ENCODE data around the gene CISH. TPM values are rescaled to one million over a fixed set of nuclear protein-coding genes. Genes with fewer than 3 reads are reported as not detected.

Gene CISH
- polyA plus RNA-seq, 4 donors, result 4.8 to 47.0 (median 7.4) TPM

DNA sequence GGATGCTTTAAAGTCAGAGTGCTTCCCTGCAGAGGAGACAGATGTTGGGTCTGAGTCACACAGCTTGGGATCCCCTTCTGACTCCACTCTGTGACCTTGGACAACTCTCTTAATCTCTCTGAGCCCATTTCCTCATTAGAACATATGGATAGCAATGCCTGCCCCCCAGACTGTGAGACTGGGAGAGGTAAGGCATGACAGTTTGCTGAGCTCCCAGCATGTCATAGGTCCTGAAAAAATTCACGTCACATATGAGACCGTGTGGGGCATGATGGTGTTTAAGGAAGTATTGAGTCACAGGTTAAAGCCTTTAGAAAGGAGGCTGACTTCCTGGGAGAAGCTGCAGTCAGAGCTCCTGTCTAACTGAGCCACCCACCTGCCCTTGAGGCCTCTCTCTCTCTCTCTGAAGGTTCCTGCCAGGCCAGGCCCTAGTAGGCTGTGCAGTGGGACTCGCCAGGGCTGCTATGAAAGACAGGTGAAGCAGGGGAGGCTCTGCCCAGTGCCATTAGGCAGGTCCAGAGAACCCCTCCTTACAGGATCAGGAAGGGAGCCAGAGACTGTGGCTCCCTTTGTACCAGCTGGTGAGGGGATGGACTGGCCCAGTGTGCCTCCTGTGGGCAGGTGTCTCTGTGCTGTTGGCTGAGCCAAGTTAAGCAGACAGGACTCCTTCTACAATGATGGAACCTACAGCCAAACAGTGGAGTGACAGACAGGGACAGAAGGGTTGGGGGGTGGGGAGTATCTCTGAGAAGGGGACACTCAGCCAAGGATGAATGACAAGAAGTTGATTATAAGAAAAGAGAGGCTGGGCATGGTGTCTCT is 43.6 kb upstream of the CISH start:
- Histone ChIP-seq H3K27ac (ENCODE audit: low read depth in 1 of 3, low read length in 2 of 3) (no peak overlapping the region), H3K9me3 (ENCODE audit: control insufficient read depth in 2 of 2, insufficient read depth in 1 of 2, low read depth in 1 of 2, low read length in 1 of 2) (no peaks in the 10 kb centered on the region), H3K36me3 (ENCODE audit: control insufficient read depth in 3 of 3, insufficient read depth in 2 of 3, low read depth in 1 of 3, low read length in 3 of 3) (peaks cover 0 to 7% (median 0%) of the 10 kb centered on the region in 3 donors), H3K4me3 (ENCODE audit: low read depth in 1 of 3, low read length in 3 of 3) (no peak overlapping the region), H3K27me3 (ENCODE audit: control insufficient read depth in 3 of 3, insufficient read depth in 3 of 3, low read length in 3 of 3) (no peaks in the 10 kb centered on the region), H3K4me1 (ENCODE audit: control insufficient read depth in 3 of 3, insufficient read depth in 2 of 3, low read depth in 1 of 3, low read length in 2 of 3) (no peaks in the 10 kb centered on the region)
- 23 to 32% (median 27%) methylated on average over 3 of the region's 3 CpGs for WGBS, 3 donors
- DNase-seq (no peak), FAIRE-seq (no peak)

DNA sequence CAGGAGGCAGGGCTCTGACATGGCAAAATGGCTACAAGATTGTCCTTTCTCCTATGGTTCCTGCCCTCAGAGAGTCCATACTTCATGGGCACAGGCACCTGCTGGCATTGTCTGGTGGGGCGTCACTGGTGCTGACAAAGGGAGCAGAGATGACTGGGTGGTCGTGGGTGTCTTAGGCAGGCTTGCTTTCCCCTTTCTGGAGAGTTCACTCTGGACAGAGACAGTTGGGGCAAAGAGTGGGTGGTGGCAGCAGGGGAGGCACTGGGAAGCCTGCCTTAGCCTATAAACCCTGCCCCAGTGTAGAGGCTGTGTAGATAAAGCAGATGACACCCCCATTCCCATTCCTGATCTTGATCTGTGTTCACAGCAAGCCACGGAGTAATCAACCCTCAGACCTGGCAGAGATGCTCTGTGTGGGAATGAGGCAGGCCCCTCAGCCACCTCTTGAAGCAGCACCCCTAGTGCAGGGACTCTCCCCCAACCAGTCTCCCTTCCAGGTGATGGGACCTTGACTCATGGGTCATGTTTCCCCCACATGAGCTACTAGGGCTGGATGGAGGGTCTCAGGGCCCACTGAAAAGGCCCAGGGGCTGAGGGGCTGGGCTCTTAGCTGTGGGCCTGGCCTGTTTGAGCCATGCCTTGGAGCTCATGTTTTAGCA is 42.5 kb upstream of the CISH start:
- H3K9me3 ChIP-seq (ENCODE audit: control insufficient read depth in 2 of 2, insufficient read depth in 1 of 2, low read depth in 1 of 2, low read length in 1 of 2), result no peaks in the 10 kb centered on the region
- 54 to 64% (median 61%) methylated on average over 3 of the region's 3 CpGs for WGBS, 3 donors
- no peaks in the 10 kb centered on the region for H3K4me1 ChIP-seq (ENCODE audit: control insufficient read depth in 3 of 3, insufficient read depth in 2 of 3, low read depth in 1 of 3, low read length in 2 of 3)
- no peak overlapping the region for H3K4me3 ChIP-seq (ENCODE audit: low read depth in 1 of 3, low read length in 3 of 3)
- H3K36me3 ChIP-seq (ENCODE audit: control insufficient read depth in 3 of 3, insufficient read depth in 2 of 3, low read depth in 1 of 3, low read length in 3 of 3), result peaks cover 0 to 17% (median 0%) of the 10 kb centered on the region in 3 donors
- DNase-seq (no peak), FAIRE-seq (no peak)
- no peak overlapping the region for H3K27ac ChIP-seq (ENCODE audit: low read depth in 1 of 3, low read length in 2 of 3)
- H3K27me3 ChIP-seq (ENCODE audit: control insufficient read depth in 3 of 3, insufficient read depth in 3 of 3, low read length in 3 of 3), result no peaks in the 10 kb centered on the region

DNA sequence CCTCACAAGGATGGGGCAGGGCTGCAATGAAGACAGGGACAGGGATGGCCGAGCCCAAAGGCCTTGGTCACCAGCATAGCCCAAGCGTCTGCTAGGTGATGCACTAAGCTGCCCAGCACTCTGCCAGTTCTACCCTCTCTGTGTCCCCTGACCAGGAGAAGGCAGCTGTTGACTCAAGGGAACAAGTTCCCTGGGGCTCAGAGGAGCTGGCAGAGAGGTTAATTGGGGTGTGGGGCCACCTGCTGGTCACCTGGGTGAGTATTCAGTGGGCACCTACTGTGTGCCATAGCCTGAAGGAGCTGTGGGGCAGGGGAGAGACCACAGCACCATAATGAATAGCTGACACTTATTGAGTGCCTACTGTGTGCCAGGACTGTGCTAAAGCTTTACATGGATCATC is 41.1 kb upstream of the CISH start:
- 71 to 87% (median 76%) methylated on average over 2 of the region's 2 CpGs for WGBS, 3 donors
- DNase-seq, result peak; percentile 49 to 54

DNA sequence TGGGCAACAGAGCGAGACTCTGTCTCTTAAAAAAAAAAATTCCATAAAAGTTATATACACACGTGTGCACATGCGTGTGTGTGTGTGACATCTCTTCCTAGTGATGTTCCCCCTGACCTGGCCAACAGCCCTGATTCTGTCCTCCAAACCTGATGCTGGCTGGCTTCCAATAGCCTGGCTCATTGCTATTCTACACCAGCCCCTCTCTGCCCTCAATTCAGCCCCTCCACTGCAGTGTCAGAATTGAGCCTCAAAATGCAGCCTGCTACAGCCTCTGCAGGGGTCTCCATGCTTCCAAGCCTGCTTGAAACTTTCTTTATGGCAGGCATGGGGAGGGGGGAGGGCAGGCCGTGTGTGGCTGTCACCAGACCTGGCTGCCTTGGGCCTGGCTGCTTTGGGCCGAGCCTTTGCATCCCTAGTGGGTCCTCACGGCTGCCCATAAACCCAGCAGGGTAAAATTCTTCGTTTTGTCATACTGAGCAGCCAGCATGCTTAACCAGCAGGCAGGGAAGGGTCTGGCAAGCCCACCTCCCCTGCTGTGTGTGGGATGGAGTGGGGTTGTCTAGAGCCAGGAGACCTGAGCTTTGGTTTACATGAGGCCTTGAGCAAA is 40.5 kb upstream of the CISH start:
- no peak overlapping the region for H3K4me3 ChIP-seq (ENCODE audit: low read depth in 1 of 3, low read length in 3 of 3)
- DNase-seq (no peak), FAIRE-seq (no peak)
- H3K36me3 ChIP-seq (ENCODE audit: control insufficient read depth in 3 of 3, insufficient read depth in 2 of 3, low read depth in 1 of 3, low read length in 3 of 3), result peaks cover 0 to 37% (median 6%) of the 10 kb centered on the region in 3 donors
- H3K9me3 ChIP-seq (ENCODE audit: control insufficient read depth in 2 of 2, insufficient read depth in 1 of 2, low read depth in 1 of 2, low read length in 1 of 2), result no peaks in the 10 kb centered on the region
- H3K27ac ChIP-seq (ENCODE audit: low read depth in 1 of 3, low read length in 2 of 3), result no peak overlapping the region
- 69 to 82% (median 71%) methylated on average over 7 of the region's 7 CpGs for WGBS, 3 donors
- H3K4me1 ChIP-seq (ENCODE audit: control insufficient read depth in 3 of 3, insufficient read depth in 2 of 3, low read depth in 1 of 3, low read length in 2 of 3), result no peaks in the 10 kb centered on the region
- no peaks in the 10 kb centered on the region for H3K27me3 ChIP-seq (ENCODE audit: control insufficient read depth in 3 of 3, insufficient read depth in 3 of 3, low read length in 3 of 3)

More for the DNA sequence above, 41.1 kb upstream of the CISH start:
- Histone ChIP-seq H3K27me3 (ENCODE audit: control insufficient read depth in 3 of 3, insufficient read depth in 3 of 3, low read length in 3 of 3) (no peaks in the 10 kb centered on the region), H3K4me3 (ENCODE audit: low read depth in 1 of 3, low read length in 3 of 3) (no peak overlapping the region), H3K27ac (ENCODE audit: low read depth in 1 of 3, low read length in 2 of 3) (no peak overlapping the region), H3K4me1 (ENCODE audit: control insufficient read depth in 3 of 3, insufficient read depth in 2 of 3, low read depth in 1 of 3, low read length in 2 of 3) (no peaks in the 10 kb centered on the region), H3K9me3 (ENCODE audit: control insufficient read depth in 2 of 2, insufficient read depth in 1 of 2, low read depth in 1 of 2, low read length in 1 of 2) (no peaks in the 10 kb centered on the region), H3K36me3 (ENCODE audit: control insufficient read depth in 3 of 3, insufficient read depth in 2 of 3, low read depth in 1 of 3, low read length in 3 of 3) (peaks cover 0 to 31% (median 4%) of the 10 kb centered on the region in 3 donors)
- FAIRE-seq, result no peak

GRCh38 chr3:50651445-50651844 is 39.9 kb upstream of the CISH start:
- 88 to 93% (median 91%) methylated on average over 8 of the region's 8 CpGs for WGBS, 3 donors
- Histone ChIP-seq H3K27ac (ENCODE audit: low read depth in 1 of 3, low read length in 2 of 3) (no peak overlapping the region), H3K27me3 (ENCODE audit: control insufficient read depth in 3 of 3, insufficient read depth in 3 of 3, low read length in 3 of 3) (no peaks in the 10 kb centered on the region), H3K4me1 (ENCODE audit: control insufficient read depth in 3 of 3, insufficient read depth in 2 of 3, low read depth in 1 of 3, low read length in 2 of 3) (no peaks in the 10 kb centered on the region), H3K4me3 (ENCODE audit: low read depth in 1 of 3, low read length in 3 of 3) (no peak overlapping the region), H3K36me3 (ENCODE audit: control insufficient read depth in 3 of 3, insufficient read depth in 2 of 3, low read depth in 1 of 3, low read length in 3 of 3) (peaks cover 0 to 43% (median 10%) of the 10 kb centered on the region in 3 donors), H3K9me3 (ENCODE audit: control insufficient read depth in 2 of 2, insufficient read depth in 1 of 2, low read depth in 1 of 2, low read length in 1 of 2) (no peaks in the 10 kb centered on the region)
- FAIRE-seq (no peak), DNase-seq (no peak)

DNA sequence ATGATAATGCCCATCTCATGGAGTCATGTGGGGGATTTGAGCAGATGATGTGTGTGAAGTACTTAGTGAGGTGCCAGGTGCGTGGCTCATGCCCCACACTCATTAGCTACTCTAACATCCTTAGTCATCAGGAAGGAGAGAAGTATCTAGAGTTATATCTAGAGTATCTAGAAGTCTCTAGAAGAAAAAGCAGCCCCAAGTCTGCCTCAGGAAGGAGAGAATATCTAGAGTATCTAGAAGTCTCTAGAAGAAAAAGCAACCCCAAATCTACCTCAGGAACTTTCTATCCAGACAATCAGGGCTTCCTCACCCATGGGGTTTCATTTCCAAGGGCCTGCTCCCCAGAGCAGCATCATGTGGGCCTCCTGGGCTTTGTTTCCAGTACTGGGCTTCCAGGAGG is 38.4 kb upstream of the CISH start:
- Histone ChIP-seq H3K27me3 (ENCODE audit: control insufficient read depth in 3 of 3, insufficient read depth in 3 of 3, low read length in 3 of 3) (no peaks in the 10 kb centered on the region), H3K4me1 (ENCODE audit: control insufficient read depth in 3 of 3, insufficient read depth in 2 of 3, low read depth in 1 of 3, low read length in 2 of 3) (no peaks in the 10 kb centered on the region), H3K36me3 (ENCODE audit: control insufficient read depth in 3 of 3, insufficient read depth in 2 of 3, low read depth in 1 of 3, low read length in 3 of 3) (peaks cover 0 to 57% (median 12%) of the 10 kb centered on the region in 3 donors), H3K27ac (ENCODE audit: low read depth in 1 of 3, low read length in 2 of 3) (no peak overlapping the region), H3K4me3 (ENCODE audit: low read depth in 1 of 3, low read length in 3 of 3) (no peak overlapping the region), H3K9me3 (ENCODE audit: control insufficient read depth in 2 of 2, insufficient read depth in 1 of 2, low read depth in 1 of 2, low read length in 1 of 2) (no peaks in the 10 kb centered on the region)
- DNase-seq, result no peak
- no peak for FAIRE-seq
- 82 to 100% (median 89%) methylated on average over 1 of the region's 1 CpG for WGBS, 3 donors

GRCh38 chr3:50649451-50649931 is 37.9 kb upstream of the CISH start:
- FAIRE-seq (no peak), DNase-seq (no peak)
- Histone ChIP-seq H3K27me3 (ENCODE audit: control insufficient read depth in 3 of 3, insufficient read depth in 3 of 3, low read length in 3 of 3) (no peaks in the 10 kb centered on the region), H3K4me3 (ENCODE audit: low read depth in 1 of 3, low read length in 3 of 3) (no peak overlapping the region), H3K27ac (ENCODE audit: low read depth in 1 of 3, low read length in 2 of 3) (no peak overlapping the region), H3K9me3 (ENCODE audit: control insufficient read depth in 2 of 2, insufficient read depth in 1 of 2, low read depth in 1 of 2, low read length in 1 of 2) (no peaks in the 10 kb centered on the region), H3K36me3 (ENCODE audit: control insufficient read depth in 3 of 3, insufficient read depth in 2 of 3, low read depth in 1 of 3, low read length in 3 of 3) (peaks cover 0 to 63% (median 12%) of the 10 kb centered on the region in 3 donors), H3K4me1 (ENCODE audit: control insufficient read depth in 3 of 3, insufficient read depth in 2 of 3, low read depth in 1 of 3, low read length in 2 of 3) (no peaks in the 10 kb centered on the region)
- 78 to 94% (median 92%) methylated on average over 8 of the region's 8 CpGs for WGBS, 3 donors

- 88 to 97% (median 91%) methylated on average over 2 of the region's 2 CpGs for WGBS, 3 donors
- H3K27ac ChIP-seq (ENCODE audit: low read depth in 1 of 3, low read length in 2 of 3), result no peak overlapping the region
- no peak overlapping the region for H3K4me3 ChIP-seq (ENCODE audit: low read depth in 1 of 3, low read length in 3 of 3)
- H3K9me3 ChIP-seq (ENCODE audit: control insufficient read depth in 2 of 2, insufficient read depth in 1 of 2, low read depth in 1 of 2, low read length in 1 of 2), result no peaks in the 10 kb centered on the region
- DNase-seq, result no peak
- FAIRE-seq, result no peak
- H3K4me1 ChIP-seq (ENCODE audit: control insufficient read depth in 3 of 3, insufficient read depth in 2 of 3, low read depth in 1 of 3, low read length in 2 of 3), result no peaks in the 10 kb centered on the region
- H3K27me3 ChIP-seq (ENCODE audit: control insufficient read depth in 3 of 3, insufficient read depth in 3 of 3, low read length in 3 of 3), result no peaks in the 10 kb centered on the region
- peaks cover 0 to 68% (median 16%) of the 10 kb centered on the region in 3 donors for H3K36me3 ChIP-seq (ENCODE audit: control insufficient read depth in 3 of 3, insufficient read depth in 2 of 3, low read depth in 1 of 3, low read length in 3 of 3)
Measured at GRCh38 chr3:50648944-50649343, 37.4 kb upstream of the CISH start.
